SK-N-SH (cell line): Measurements from ENCODE around the gene SLC25A31. TPM values are rescaled to one million over a fixed set of nuclear protein-coding genes. Genes with fewer than 3 reads are reported as not detected.
A peak's percentile ranks its signal among the peaks of the same experiment; 100 is the strongest.

Experiments
- CTCF ChIA-PET: fragments of 300-600, 350-600 bp; formaldehyde crosslinking; extraction: SDS; loops from one replicate; lab custom pipeline; 2021; lab: Yijun Ruan, JAX
- POLR2A ChIA-PET: fragments of 350-600 bp; sonication (Branson Sonifier 250); formaldehyde crosslinking; extraction: SDS; loops from one replicate; lab custom pipeline; 2020; ENCODE audit warnings: antibody characterized with exemption, inconsistent platforms; lab: Yijun Ruan, JAX
- DNase-seq: peaks from one replicate; pipeline ENCODE4 v3.0.0; 2012
- H2AFZ ChIP-seq: fragments of 200-600 bp; sonication (generic); 2 replicates; pipeline ENCODE4 v1.8.1; 2016; ENCODE audit warnings: antibody characterized with exemption, mild to moderate bottlenecking, low read depth
- H3F3A ChIP-seq: fragments of 200-600 bp; sonication (generic); replicated peaks from 2 replicates; pipeline ENCODE3; 2016; ENCODE audit warnings: antibody characterized with exemption, mild to moderate bottlenecking; ENCODE audit not compliant: insufficient read depth
- H3K27ac ChIP-seq, 2 experiments: fragments of 200-500 bp in 1 of 2; fragments of 200-600 bp in 1 of 2; sonication (Bioruptor generic) in 1 of 2; sonication (generic), shearing (Covaris generic) in 1 of 2; 2 replicates each; pipeline versions ENCODE4 v1.5.1 to v1.6.1; 2014 to 2016; ENCODE audit warnings: low read depth in 2 of 2, inconsistent platforms in 1 of 2, low read length in 1 of 2, mild to moderate bottlenecking in 1 of 2, mixed read lengths in 1 of 2
- H3K27me3 ChIP-seq: fragments of 200-600 bp; sonication (generic), shearing (Covaris generic); 2 replicates; pipeline ENCODE4 v1.6.1; 2016; ENCODE audit warnings: mixed run types; ENCODE audit not compliant: insufficient read depth
- H3K36me3 ChIP-seq, 2 experiments: fragments of 200-500 bp in 1 of 2; fragments of 200-600 bp in 1 of 2; sonication (Bioruptor generic) in 1 of 2; sonication (generic) in 1 of 2; replicated peaks in 1 of 2; 2 replicates each; pipeline versions ENCODE3 to v1.5.1; 2014 to 2016; ENCODE audit warnings: low read length in 1 of 2, mild to moderate bottlenecking in 1 of 2; ENCODE audit not compliant: insufficient read depth in 2 of 2, control insufficient read depth in 1 of 2
- H3K4me1 ChIP-seq, 2 experiments: fragments of 200-500 bp in 1 of 2; fragments of 200-600 bp in 1 of 2; sonication (Bioruptor generic) in 1 of 2; sonication (generic), shearing (Covaris generic) in 1 of 2; 2 replicates each; pipeline versions ENCODE4 v1.5.1 to v1.6.1; 2014 to 2016; ENCODE audit warnings: low read depth in 1 of 2, low read length in 1 of 2, mixed run types in 1 of 2; ENCODE audit not compliant: insufficient read depth in 2 of 2, control insufficient read depth in 1 of 2
- H3K4me2 ChIP-seq: fragments of 200-600 bp; sonication (generic), shearing (Covaris generic); 2 replicates; pipeline ENCODE4 v1.6.1; 2017; ENCODE audit warnings: mixed run types
- H3K4me3 ChIP-seq, 2 experiments: fragments of 200-500 bp in 1 of 2; fragments of 200-600 bp in 1 of 2; sonication (Bioruptor generic) in 1 of 2; sonication (generic), shearing (Covaris generic) in 1 of 2; 2 replicates each; pipeline versions ENCODE4 v1.5.1 to v1.8.1; 2014 to 2016; ENCODE audit warnings: low read depth in 2 of 2, inconsistent platforms in 1 of 2, low read length in 1 of 2, mild to moderate bottlenecking in 1 of 2, mixed read lengths in 1 of 2, moderate library complexity in 1 of 2
- H3K79me2 ChIP-seq: fragments of 200-600 bp; sonication (generic); 2 replicates; pipeline ENCODE4 v1.8.1; 2017; ENCODE audit warnings: mild to moderate bottlenecking; ENCODE audit not compliant: insufficient read depth
- H3K9ac ChIP-seq: fragments of 200-600 bp; sonication (generic); 2 replicates; pipeline ENCODE4 v1.6.1; 2017; ENCODE audit warnings: mixed run types
- H3K9me2 ChIP-seq: fragments of 200-600 bp; sonication (generic); 2 replicates; pipeline ENCODE4 v1.6.1; 2017; ENCODE audit warnings: mixed run types
- H3K9me3 ChIP-seq: fragments of 200-600 bp; sonication (generic); 2 replicates; pipeline ENCODE4 v1.6.1; 2017; ENCODE audit warnings: mixed run types, mild to moderate bottlenecking, moderate library complexity
- H4K20me1 ChIP-seq: fragments of 200-600 bp; sonication (generic); 2 replicates; pipeline ENCODE4 v1.6.1; 2017; ENCODE audit warnings: mild to moderate bottlenecking, mixed run types; ENCODE audit not compliant: insufficient read depth
- CHD2 ChIP-seq: fragments of 150-350 bp; IDR thresholded peaks from 2 replicates; pipeline ENCODE4 v1.6.1; 2018; ENCODE audit warnings: low read length; ENCODE audit not compliant: partially characterized antibody
- CTCF ChIP-seq: fragments of 200-600 bp; sonication (generic); IDR thresholded peaks from 2 replicates; pipeline ENCODE4 v1.6.1; 2017; ENCODE audit warnings: antibody characterized with exemption, mild to moderate bottlenecking, moderate library complexity
- EP300 ChIP-seq, 2 experiments: IDR thresholded peaks; 2 replicates each; pipeline versions ENCODE4 v1.4.0 to v1.6.1; 2012; ENCODE audit warnings: borderline replicate concordance in 1 of 2, low read depth in 1 of 2, low read length in 1 of 2
- FOSL2 ChIP-seq: IDR thresholded peaks from 2 replicates; pipeline ENCODE4 v1.4.0; 2012; ENCODE audit warnings: low read depth, mild to moderate bottlenecking, moderate library complexity, borderline replicate concordance
- FOXJ3 ChIP-seq: sonication (generic); formaldehyde crosslinking; IDR thresholded peaks from 2 replicates; pipeline ENCODE4 v1.5.1; 2020; ENCODE audit warnings: mild to moderate bottlenecking, missing genetic modification reagents
- GABPA ChIP-seq: IDR thresholded peaks from 2 replicates; pipeline ENCODE4 v1.4.0; 2012; ENCODE audit warnings: low read depth, mild to moderate bottlenecking
- GATA2 ChIP-seq: sonication (generic); formaldehyde crosslinking; IDR thresholded peaks from 2 replicates; pipeline ENCODE4 v1.5.0; 2020; ENCODE audit warnings: mild to moderate bottlenecking, missing genetic modification reagents
- IRF3 ChIP-seq: fragments of 150-350 bp; IDR thresholded peaks from 2 replicates; pipeline ENCODE4 v1.6.1; 2016; ENCODE audit warnings: mild to moderate bottlenecking, low read depth, low read length
- JUND ChIP-seq: IDR thresholded peaks from 2 replicates; pipeline ENCODE4 v1.4.0; 2012
- MEF2A ChIP-seq: IDR thresholded peaks from 2 replicates; pipeline ENCODE4 v1.4.0; 2012; ENCODE audit warnings: low read depth, borderline replicate concordance
- MXI1 ChIP-seq: IDR thresholded peaks from 2 replicates; pipeline ENCODE4 v1.6.1; 2012; ENCODE audit warnings: mild to moderate bottlenecking, low read depth, low read length, improper control_type of control experiment
- NFIC ChIP-seq: IDR thresholded peaks from 2 replicates; pipeline ENCODE4 v1.4.0; 2012; ENCODE audit warnings: borderline replicate concordance
- NRF1 ChIP-seq: IDR thresholded peaks from 2 replicates; pipeline ENCODE4 v1.6.1; 2012; ENCODE audit warnings: low read depth, mild to moderate bottlenecking, low read length
- PBX3 ChIP-seq: IDR thresholded peaks from 2 replicates; pipeline ENCODE4; 2012
- POLR2AphosphoS5 ChIP-seq: IDR thresholded peaks from 2 replicates; pipeline ENCODE4 v1.6.1; 2012; ENCODE audit warnings: low read depth, low read length
- RAD21 ChIP-seq: IDR thresholded peaks from 2 replicates; pipeline ENCODE4 v1.6.1; 2012; ENCODE audit warnings: mild to moderate bottlenecking, low read length
- REST ChIP-seq: IDR thresholded peaks from 2 replicates; pipeline ENCODE4 v1.6.1; 2012; ENCODE audit warnings: mild to moderate bottlenecking, low read depth, low read length, moderate library complexity
- RXRA ChIP-seq: IDR thresholded peaks from 2 replicates; pipeline ENCODE4 v1.4.0; 2012; ENCODE audit warnings: low read depth, mild to moderate bottlenecking, borderline replicate concordance
- SIN3A ChIP-seq: IDR thresholded peaks from 2 replicates; pipeline ENCODE4 v1.6.1; 2012; ENCODE audit warnings: low read depth, mild to moderate bottlenecking, low read length, moderate library complexity, borderline replicate concordance
- SMC3 ChIP-seq: IDR thresholded peaks from 2 replicates; pipeline ENCODE4 v1.6.1; 2012; ENCODE audit warnings: low read depth, low read length, improper control_type of control experiment
- TAF1 ChIP-seq: IDR thresholded peaks from 2 replicates; pipeline ENCODE4 v1.6.1; 2012; ENCODE audit warnings: low read depth, mild to moderate bottlenecking, low read length, moderate library complexity, borderline replicate concordance
- TCF12 ChIP-seq: IDR thresholded peaks from 2 replicates; pipeline ENCODE4 v1.4.0; 2012
- TEAD4 ChIP-seq: IDR thresholded peaks from 2 replicates; pipeline ENCODE4 v1.4.0; 2012; ENCODE audit warnings: mild to moderate bottlenecking, borderline replicate concordance; ENCODE audit not compliant: insufficient read depth
- USF1 ChIP-seq: IDR thresholded peaks from 2 replicates; pipeline ENCODE4 v1.4.0; 2012; ENCODE audit warnings: low read depth, borderline replicate concordance
- USF2 ChIP-seq: fragments of 150-350 bp; IDR thresholded peaks from 2 replicates; pipeline ENCODE4 v1.6.1; 2017; ENCODE audit warnings: antibody characterized with exemption, low read length, low read depth, borderline replicate concordance
- YY1 ChIP-seq: IDR thresholded peaks from 2 replicates; pipeline ENCODE4 v1.4.0; 2012; ENCODE audit warnings: low read depth, mild to moderate bottlenecking
- WGBS: methylation state at CpG from one replicate; pipeline ENCODE4 v1.1.6; 2017; ENCODE audit warnings: low lambda C conversion rate; 5-methylcytosine and 5-hydroxymethylcytosine counted together
- polyA plus RNA-seq, 3 experiments: library from polyadenylated mRNA; depleted of rRNA; stranded (reverse); fragments of >200 nt; gene quantifications; 2 replicates each; pipeline ENCODE4 v1.2.3, GENCODE V29; 2012

SLC25A31 gene
- polyA plus RNA-seq, 1 of the 3 experiments (the other 2 are of a cell fraction): not detected

GRCh38 chr4:127686658-127687057 lies 43.5 kb upstream of the SLC25A31 start:
- H3K27me3 ChIP-seq: no peaks in the 10 kb centered on the region
- no peaks in the 10 kb centered on the region for H3K9me3 ChIP-seq
- H3K79me2 ChIP-seq: no peaks in the 10 kb centered on the region
- DNase-seq: no peak
- ChIA-PET POLR2A (no interaction called here), CTCF (no interaction called here)
- 45% methylated on average over 2 of the region's 2 CpGs for WGBS
- H3K9ac ChIP-seq: no peak overlapping the region
- peaks cover 0 to 4% of the 10 kb centered on the region in 2 experiments for H3K36me3 ChIP-seq
- H2AFZ ChIP-seq: no peak overlapping the region
- peak overlapping the region in 1 of 2 experiments; percentile 59; a peak in 2 of 4 replicates for H3K27ac ChIP-seq
- no peak overlapping the region for H3K4me3 ChIP-seq
- H3K4me1 ChIP-seq: 0 out of 4 replicates have a peak, but pooled peaks cover 0 to 4% of the 10 kb centered on the region in 2 experiments
- no peaks in the 10 kb centered on the region for H3K9me2 ChIP-seq
- H4K20me1 ChIP-seq: no peaks in the 10 kb centered on the region
- H3F3A ChIP-seq: peaks cover 3% of the 10 kb centered on the region
- no peak overlapping the region for H3K4me2 ChIP-seq
- TF ChIP-seq USF2 (no peak), SMC3 (no peak), NFIC (no peak), TEAD4 (peak; percentile 56; the same call in 1 of the 2 replicates), FOXJ3 (CRISPR knock-in tag) (no peak), CTCF (no peak), USF1 (no peak), IRF3 (no peak), TCF12 (peak; percentile 55; the same call in 1 of the 2 replicates), GABPA (no peak), JUND (peak; percentile 74), RXRA (no peak), SIN3A (no peak), GATA2 (CRISPR knock-in tag) (no peak), MXI1 (no peak), MEF2A (no peak), NRF1 (no peak), YY1 (no peak), POLR2AphosphoS5 (no peak), RAD21 (no peak), FOSL2 (peak; percentile 78), EP300 (IDR thresholded peaks at IDR 0.05; ENCODE audit: borderline replicate concordance in 1 of 2, low read depth in 1 of 2, low read length in 1 of 2) (no peak), TAF1 (no peak), REST (no peak), PBX3 (peak; percentile 35; the same call in 1 of the 2 replicates), CHD2 (no peak)
